Glutamatergic neuron (in vitro differentiated cells): ENCODE measurements around the gene IRF1. TPM values are rescaled to one million over a fixed set of nuclear protein-coding genes. Genes with fewer than 3 reads are reported as not detected.

Experiments
- DNase-seq: peaks from one replicate; pipeline ENCODE4 v3.0.0; 2022
- H3K27ac Mint-ChIP-seq: one replicate; pipeline ENCODE4 v1.8.0; 2020; ENCODE audit warnings: mild to moderate bottlenecking, mixed read lengths, inconsistent platforms; ENCODE audit not compliant: unreplicated experiment
- H3K27me3 Mint-ChIP-seq: one replicate; pipeline ENCODE4 v1.8.0; 2020; ENCODE audit warnings: mild to moderate bottlenecking, moderate library complexity, mixed read lengths, inconsistent platforms; ENCODE audit not compliant: unreplicated experiment
- H3K36me3 Mint-ChIP-seq: one replicate; pipeline ENCODE4 v1.8.0; 2020; ENCODE audit warnings: mild to moderate bottlenecking, mixed read lengths, inconsistent platforms; ENCODE audit not compliant: unreplicated experiment
- H3K4me1 Mint-ChIP-seq: one replicate; pipeline ENCODE4 v1.8.0; 2020; ENCODE audit warnings: mild to moderate bottlenecking, low read depth, mixed read lengths, inconsistent platforms; ENCODE audit not compliant: unreplicated experiment
- H3K4me3 Mint-ChIP-seq: one replicate; pipeline ENCODE4 v1.8.0; 2020; ENCODE audit warnings: mild to moderate bottlenecking, mixed read lengths, inconsistent platforms; ENCODE audit not compliant: unreplicated experiment
- H3K9me3 Mint-ChIP-seq: one replicate; pipeline ENCODE4 v1.8.0; 2020; ENCODE audit warnings: mild to moderate bottlenecking, moderate library complexity, mixed read lengths, inconsistent platforms; ENCODE audit not compliant: unreplicated experiment
- CTCF ChIP-seq: fragments of 200-600 bp; sonication (generic); IDR thresholded peaks from one replicate; pipeline ENCODE4 v1.5.0; 2021; ENCODE audit not compliant: partially characterized antibody, unreplicated experiment
- total RNA-seq: library from RNA; stranded (reverse); fragmentation: NEBNext Ultra II Directional; extraction: Animal tissue kit (Norgen Biotek cat#: 25700); gene quantifications from one replicate; pipeline ENCODE4 v1.2.1, GENCODE V29; 2021; ENCODE audit not compliant: unreplicated experiment

The IRF1 gene
- total RNA-seq, 1 donor from 2014 or later: 2.8 TPM

- H3K27me3 Mint-ChIP-seq: peaks cover 8% of the 10 kb centered on the region
- no peak overlapping the region for H3K4me3 Mint-ChIP-seq
- H3K9me3 Mint-ChIP-seq: peaks cover 2% of the 10 kb centered on the region
- peak; percentile 93 for TF ChIP-seq CTCF
- H3K4me1 Mint-ChIP-seq: no peaks in the 10 kb centered on the region
- DNase-seq: peak; percentile 46
- no peak overlapping the region for H3K27ac Mint-ChIP-seq
- H3K36me3 Mint-ChIP-seq: no peaks in the 10 kb centered on the region
Observed at GRCh38 chr5:132500931-132501628, 10.5 kb upstream of the IRF1 start.

- H3K4me3 Mint-ChIP-seq: no peak overlapping the region
- no peaks in the 10 kb centered on the region for H3K4me1 Mint-ChIP-seq
- H3K27me3 Mint-ChIP-seq: peaks cover 8% of the 10 kb centered on the region
- no peaks in the 10 kb centered on the region for H3K36me3 Mint-ChIP-seq
- H3K27ac Mint-ChIP-seq: no peak overlapping the region
- no peak for DNase-seq
- peaks cover 2% of the 10 kb centered on the region for H3K9me3 Mint-ChIP-seq
- TF ChIP-seq CTCF: no peak
Observed at GRCh38 chr5:132500244-132500930, 9.8 kb upstream of the IRF1 start.

- DNase-seq: no peak
- Mint-ChIP-seq H3K9me3 (peaks cover 2% of the 10 kb centered on the region), H3K27ac (no peak overlapping the region), H3K27me3 (peaks cover 9% of the 10 kb centered on the region), H3K4me1 (no peaks in the 10 kb centered on the region), H3K4me3 (no peak overlapping the region), H3K36me3 (no peaks in the 10 kb centered on the region)
- TF ChIP-seq CTCF: no peak
Observed at GRCh38 chr5:132499440-132500243, 9.1 kb upstream of the IRF1 start.

DNA sequence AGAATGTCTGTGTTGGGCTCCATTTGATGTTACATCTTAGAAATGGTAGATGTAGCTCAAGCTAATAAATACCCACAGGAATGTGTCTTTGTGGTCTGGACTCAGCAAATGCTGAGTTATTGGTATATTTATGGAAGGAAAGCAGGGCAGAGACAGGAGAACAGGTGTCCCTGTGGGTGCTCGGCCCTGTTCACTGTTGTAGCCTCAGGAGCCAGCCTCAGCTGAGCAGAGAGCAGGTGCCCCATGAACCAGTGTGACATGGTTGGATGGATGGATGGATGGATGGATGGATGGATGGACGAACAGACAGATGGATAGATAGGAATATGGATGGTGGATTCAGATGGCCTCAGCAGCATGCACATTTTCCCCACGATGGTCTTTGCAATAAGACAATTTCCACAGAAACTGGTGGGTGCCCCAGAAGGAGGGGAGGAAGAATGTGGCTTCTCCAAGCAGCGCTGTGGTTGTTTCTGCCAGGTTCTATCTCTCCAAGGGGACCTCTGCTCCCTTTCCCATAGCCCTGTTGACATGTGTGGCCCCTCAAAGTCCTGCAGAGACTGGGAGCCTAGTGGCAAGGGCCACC is 8.2 kb upstream of the IRF1 start:
- peaks cover 14% of the 10 kb centered on the region for H3K27me3 Mint-ChIP-seq
- H3K36me3 Mint-ChIP-seq: no peaks in the 10 kb centered on the region
- no peak overlapping the region for H3K27ac Mint-ChIP-seq
- no peaks in the 10 kb centered on the region for H3K4me1 Mint-ChIP-seq
- DNase-seq: no peak
- H3K4me3 Mint-ChIP-seq: no peak overlapping the region
- H3K9me3 Mint-ChIP-seq: peaks cover 2% of the 10 kb centered on the region
- TF ChIP-seq CTCF: no peak
